Caco-2 (cell line): ENCODE data around the gene ADAMTS9. TPM values are rescaled to one million over a fixed set of nuclear protein-coding genes. Genes with fewer than 3 reads are reported as not detected.

Experiments used
- BruUV-seq: library from RNA; stranded (reverse); fragments of 400-500 nt; replicated peaks from 2 replicates; lab custom pipeline; 2021; lab: Mats Ljungman, UMichigan
- CTCF ChIA-PET: fragments of 300-600 bp; sonication (Branson Sonifier 250); formaldehyde crosslinking; loops from one replicate; lab custom pipeline; 2022; ENCODE audit warnings: antibody characterized with exemption; lab: Charles Lee
- POLR2A ChIA-PET: fragments of 300-600 bp; sonication (Branson Sonifier 250); formaldehyde crosslinking; loops from one replicate; lab custom pipeline; 2022; ENCODE audit warnings: antibody characterized with exemption; lab: Charles Lee
- DNase-seq, 2 experiments: peaks; one replicate each; pipeline versions ENCODE4 v3.0.0 to v3.0.0-alpha.2; 2020 to 2022
- H3K27me3 ChIP-seq: replicated peaks from 2 replicates; pipeline ENCODE4 v1.6.0; 2011; ENCODE audit warnings: low read length; ENCODE audit not compliant: control insufficient read depth, insufficient read depth
- H3K36me3 ChIP-seq: 2 replicates; pipeline ENCODE4 v1.5.1; 2011; ENCODE audit warnings: low read length; ENCODE audit not compliant: control insufficient read depth, insufficient read depth
- H3K4me1 ChIP-seq: fragments of 250-450 bp; sonication (Bioruptor Pico); 2 replicates; pipeline ENCODE4 v1.5.1; 2020; ENCODE audit warnings: mild to moderate bottlenecking
- H3K4me3 ChIP-seq: 2 replicates; pipeline ENCODE4 v1.5.1; 2011; ENCODE audit warnings: low read depth, mild to moderate bottlenecking, control low read depth, low read length
- H3K9me3 ChIP-seq: fragments of 250-450 bp; sonication (Bioruptor Pico); 2 replicates; pipeline ENCODE4 v1.5.1; 2020; ENCODE audit warnings: mild to moderate bottlenecking, moderate library complexity
- H3K27ac Mint-ChIP-seq: one replicate; pipeline ENCODE4 v1.8.0; 2022; ENCODE audit warnings: mixed read lengths; ENCODE audit not compliant: unreplicated experiment
- H3K27me3 Mint-ChIP-seq: one replicate; pipeline ENCODE4 v1.8.0; 2022; ENCODE audit warnings: mixed read lengths; ENCODE audit not compliant: insufficient read depth, unreplicated experiment
- H3K36me3 Mint-ChIP-seq: one replicate; pipeline ENCODE4 v1.8.0; 2022; ENCODE audit warnings: mild to moderate bottlenecking, mixed read lengths; ENCODE audit not compliant: insufficient read depth, unreplicated experiment
- H3K4me1 Mint-ChIP-seq: one replicate; pipeline ENCODE4 v1.8.0; 2022; ENCODE audit warnings: low read depth, mixed read lengths; ENCODE audit not compliant: unreplicated experiment
- H3K4me3 Mint-ChIP-seq: one replicate; pipeline ENCODE4 v1.8.0; 2022; ENCODE audit warnings: mild to moderate bottlenecking, moderate library complexity, mixed read lengths; ENCODE audit not compliant: unreplicated experiment
- H3K9me3 Mint-ChIP-seq: one replicate; pipeline ENCODE4 v1.8.0; 2022; ENCODE audit warnings: mixed read lengths; ENCODE audit not compliant: unreplicated experiment
- intact Hi-C: fragments of 100-400 bp; cut with micrococcal nuclease; formaldehyde crosslinking; loops from one replicate; pipeline ENCODE4 v1.10.0; 2022; ENCODE audit not compliant: unreplicated experiment
- total RNA-seq: library from RNA; stranded (reverse); gene quantifications from 2 replicates; pipeline ENCODE4 v1.2.3, GENCODE V29; 2022
- TF ChIP-seq, protein P1 (sequence below), 2 experiments: fragments of 200-600 bp in 1 of 2; IDR thresholded peaks; 1 replicate in 1 of 2; 2 replicates in 1 of 2; pipeline versions ENCODE4 v1.5.1 to v1.8.0; 2011 to 2022; ENCODE audit warnings: antibody characterized with exemption in 1 of 2, control low read depth in 1 of 2, inconsistent platforms in 1 of 2, low read depth in 1 of 2, low read length in 1 of 2, mild to moderate bottlenecking in 1 of 2, moderate library complexity in 1 of 2; ENCODE audit not compliant: insufficient read depth in 1 of 2, severe bottlenecking in 1 of 2, unreplicated experiment in 1 of 2

ADAMTS9 gene
- total RNA-seq, 1 experiment from 2014 or later = 4.0 TPM

DNA sequence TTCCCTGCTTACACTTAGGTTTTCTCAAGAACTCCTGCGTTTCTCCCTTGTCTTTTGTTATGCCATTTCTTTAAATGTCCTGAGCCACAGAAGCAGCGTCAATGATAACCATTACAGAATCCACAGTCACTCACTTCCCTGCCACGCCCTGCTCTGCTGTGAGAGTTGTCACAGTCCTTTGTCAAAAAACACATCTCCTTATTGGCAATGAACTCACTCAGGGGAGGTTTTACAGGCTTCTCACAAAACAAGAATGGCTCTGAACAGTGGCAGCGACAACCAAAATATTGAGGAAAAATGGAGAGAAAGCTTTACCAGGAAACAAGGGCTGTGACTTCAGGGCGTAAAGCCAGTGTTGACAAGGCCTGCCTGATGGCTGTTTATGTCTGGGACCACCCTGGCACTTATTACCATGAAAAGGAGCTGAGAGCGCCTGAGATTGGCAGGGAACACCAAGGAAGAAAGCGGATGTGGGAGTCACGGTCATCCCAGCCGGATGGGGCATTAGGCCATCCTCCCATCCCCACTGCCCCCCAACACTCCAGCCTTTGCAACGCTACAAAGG lies 111.5 kb downstream of the ADAMTS9 start:
- H3K4me3 Mint-ChIP-seq = no peak overlapping the region
- BruUV-seq = no TSS peak
- H3K27me3 Mint-ChIP-seq = no peaks in the 10 kb centered on the region
- TF ChIP-seq, protein P1, sequence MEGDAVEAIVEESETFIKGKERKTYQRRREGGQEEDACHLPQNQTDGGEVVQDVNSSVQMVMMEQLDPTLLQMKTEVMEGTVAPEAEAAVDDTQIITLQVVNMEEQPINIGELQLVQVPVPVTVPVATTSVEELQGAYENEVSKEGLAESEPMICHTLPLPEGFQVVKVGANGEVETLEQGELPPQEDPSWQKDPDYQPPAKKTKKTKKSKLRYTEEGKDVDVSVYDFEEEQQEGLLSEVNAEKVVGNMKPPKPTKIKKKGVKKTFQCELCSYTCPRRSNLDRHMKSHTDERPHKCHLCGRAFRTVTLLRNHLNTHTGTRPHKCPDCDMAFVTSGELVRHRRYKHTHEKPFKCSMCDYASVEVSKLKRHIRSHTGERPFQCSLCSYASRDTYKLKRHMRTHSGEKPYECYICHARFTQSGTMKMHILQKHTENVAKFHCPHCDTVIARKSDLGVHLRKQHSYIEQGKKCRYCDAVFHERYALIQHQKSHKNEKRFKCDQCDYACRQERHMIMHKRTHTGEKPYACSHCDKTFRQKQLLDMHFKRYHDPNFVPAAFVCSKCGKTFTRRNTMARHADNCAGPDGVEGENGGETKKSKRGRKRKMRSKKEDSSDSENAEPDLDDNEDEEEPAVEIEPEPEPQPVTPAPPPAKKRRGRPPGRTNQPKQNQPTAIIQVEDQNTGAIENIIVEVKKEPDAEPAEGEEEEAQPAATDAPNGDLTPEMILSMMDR (IDR thresholded peaks at IDR 0.05; ENCODE audit: insufficient read depth in 1 of 2, low read depth in 1 of 2, low read length in 1 of 2, severe bottlenecking in 1 of 2, unreplicated experiment in 1 of 2) = no peak
- H3K9me3 ChIP-seq = no peaks in the 10 kb centered on the region
- intact Hi-C loops = no loop called here
- peaks cover 26% of the 10 kb centered on the region for H3K4me1 ChIP-seq
- no peaks in the 10 kb centered on the region for H3K36me3 ChIP-seq
- H3K9me3 Mint-ChIP-seq = no peaks in the 10 kb centered on the region
- H3K36me3 Mint-ChIP-seq = no peaks in the 10 kb centered on the region
- no peak for DNase-seq
- no peak overlapping the region for H3K4me3 ChIP-seq
- no peaks in the 10 kb centered on the region for H3K27me3 ChIP-seq
- H3K4me1 Mint-ChIP-seq = peaks cover 14% of the 10 kb centered on the region
- CTCF ChIA-PET = interaction anchor here (0.6 to 1.6 kb wide), 5 partner anchors 17 to 80 kb away, joined by 3 to 5 read pairs (median 3); no protein-coding TSS in a partner anchor
- POLR2A ChIA-PET = no interaction called here
- no peak overlapping the region for H3K27ac Mint-ChIP-seq

DNA sequence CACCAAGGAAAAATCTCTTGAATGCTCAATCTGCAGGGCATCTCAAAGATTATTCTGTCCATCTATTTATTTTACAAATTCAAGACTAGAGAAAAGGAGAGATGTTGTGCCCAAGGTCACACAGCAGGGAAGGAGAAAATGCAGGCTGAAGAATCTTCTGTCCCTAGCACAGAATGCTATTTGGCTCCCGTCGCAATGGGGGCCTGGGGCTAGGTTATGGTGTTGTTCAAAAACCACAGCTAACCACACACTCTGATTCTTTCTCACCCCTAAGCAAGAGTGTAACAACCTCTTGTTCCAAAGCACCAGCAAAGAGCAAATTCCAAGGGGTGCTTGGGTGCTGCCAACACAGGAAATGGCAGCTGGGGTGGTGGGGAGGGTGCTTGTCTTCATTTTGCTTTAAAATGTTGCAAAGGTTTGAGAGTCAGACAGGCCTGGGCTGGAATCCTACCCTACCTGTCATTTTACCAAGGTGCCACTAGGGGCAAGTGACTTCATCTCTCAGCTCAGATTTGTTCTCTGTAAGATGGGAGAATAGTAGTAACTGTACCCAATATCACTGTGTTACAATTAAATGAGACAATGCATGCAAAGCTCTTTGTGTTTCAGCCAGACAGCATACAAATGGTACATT lies 112.5 kb downstream of the ADAMTS9 start:
- no peaks in the 10 kb centered on the region for H3K9me3 ChIP-seq
- peaks cover 14% of the 10 kb centered on the region for H3K4me1 Mint-ChIP-seq
- no peaks in the 10 kb centered on the region for H3K27me3 ChIP-seq
- BruUV-seq = no TSS peak
- no peaks in the 10 kb centered on the region for H3K36me3 ChIP-seq
- CTCF ChIA-PET = interaction anchor here (0.6 to 1.6 kb wide), 7 partner anchors 18 to 924 kb away, joined by 3 to 5 read pairs (median 3); no protein-coding TSS in a partner anchor
- TF ChIP-seq, protein P1 (IDR thresholded peaks at IDR 0.05; ENCODE audit: insufficient read depth in 1 of 2, low read depth in 1 of 2, low read length in 1 of 2, severe bottlenecking in 1 of 2, unreplicated experiment in 1 of 2) = peak; percentile 52 to 63
- no peak overlapping the region for H3K4me3 Mint-ChIP-seq
- H3K27ac Mint-ChIP-seq = no peak overlapping the region
- H3K4me1 ChIP-seq = peaks cover 19% of the 10 kb centered on the region
- H3K27me3 Mint-ChIP-seq = no peaks in the 10 kb centered on the region
- intact Hi-C loops = no loop called here
- H3K36me3 Mint-ChIP-seq = no peaks in the 10 kb centered on the region
- POLR2A ChIA-PET = no interaction called here
- H3K9me3 Mint-ChIP-seq = no peaks in the 10 kb centered on the region
- H3K4me3 ChIP-seq = no peak overlapping the region
- peak in 1 of 2 experiments; percentile 22 for DNase-seq

DNA sequence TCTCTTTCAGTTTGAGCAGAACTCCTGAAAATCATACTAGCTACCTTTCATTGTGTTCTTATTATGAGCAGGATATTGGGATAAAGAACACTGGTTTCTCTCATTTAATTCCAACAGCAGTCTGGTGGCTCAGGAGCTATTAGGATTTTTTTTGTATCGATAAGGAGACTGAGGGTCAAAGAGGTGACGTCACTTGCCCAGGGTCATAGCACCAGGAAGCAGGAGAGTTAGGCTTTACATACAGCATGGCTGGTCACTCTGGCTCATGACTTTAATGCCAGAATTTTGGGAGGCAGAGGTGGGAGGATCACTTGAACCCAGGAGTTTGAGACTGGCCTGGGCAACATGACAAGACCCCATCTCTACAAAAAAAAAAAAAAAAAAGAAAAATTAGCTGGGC lies 113.6 kb downstream of the ADAMTS9 start:
- TF ChIP-seq, protein P1 (IDR thresholded peaks at IDR 0.05; ENCODE audit: insufficient read depth in 1 of 2, low read depth in 1 of 2, low read length in 1 of 2, severe bottlenecking in 1 of 2, unreplicated experiment in 1 of 2) = no peak
- Mint-ChIP-seq H3K4me3 (no peak overlapping the region), H3K27me3 (no peaks in the 10 kb centered on the region), H3K9me3 (no peaks in the 10 kb centered on the region), H3K4me1 (peaks cover 9% of the 10 kb centered on the region), H3K36me3 (no peaks in the 10 kb centered on the region), H3K27ac (no peak overlapping the region)
- no peak for DNase-seq
- Histone ChIP-seq H3K27me3 (no peaks in the 10 kb centered on the region), H3K9me3 (no peaks in the 10 kb centered on the region), H3K4me3 (no peak overlapping the region), H3K4me1 (peaks cover 7% of the 10 kb centered on the region), H3K36me3 (no peaks in the 10 kb centered on the region)
- ChIA-PET POLR2A (no interaction called here), CTCF (interaction anchor here (0.6 kb wide), 1 partner anchor 509 kb away, joined by 4 read pairs; no protein-coding TSS in a partner anchor)
- intact Hi-C loops = no loop called here
- no TSS peak for BruUV-seq
